GM21360 (cell line): ENCODE results near the gene ERFL.

Experiments used
- ATAC-seq: cut with Tn5 transposase; IDR thresholded peaks from one replicate; pipeline ENCODE4 v1.9.1; 2021; ENCODE audit warnings: mild to moderate bottlenecking, moderate library complexity; ENCODE audit not compliant: unreplicated experiment

The ERFL gene

DNA sequence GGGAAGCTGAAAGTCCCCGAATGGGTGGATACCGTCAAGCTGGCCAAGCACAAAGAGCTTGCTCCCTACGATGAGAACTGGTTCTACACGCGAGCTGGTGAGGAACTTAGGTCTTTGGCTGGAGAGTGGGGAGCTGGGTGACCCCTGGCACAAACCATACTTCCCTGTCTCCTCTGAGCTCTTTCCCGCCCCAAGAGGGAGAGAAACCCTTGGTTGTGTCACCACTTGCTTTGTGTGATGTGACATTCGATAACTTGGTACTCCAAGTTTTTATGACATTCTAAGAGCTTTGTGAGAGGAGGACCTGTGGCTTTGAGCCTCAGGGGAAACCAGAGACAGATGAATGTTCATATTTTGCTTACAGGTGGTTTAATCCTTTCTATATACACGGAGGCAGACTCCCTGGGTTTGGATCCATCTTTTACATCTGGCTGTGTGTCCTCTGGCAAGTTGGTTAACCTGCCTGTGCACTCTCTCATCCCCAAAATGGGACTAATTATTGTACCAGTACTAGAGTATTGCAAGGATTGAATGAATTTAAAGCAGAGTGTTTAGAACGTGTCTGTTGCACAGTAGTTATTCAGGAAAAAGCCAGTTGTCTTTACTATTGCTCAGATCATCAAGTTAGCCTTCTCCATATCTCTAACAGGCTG is 67.0 kb downstream of the ERFL start:
- ATAC-seq = no peak

DNA sequence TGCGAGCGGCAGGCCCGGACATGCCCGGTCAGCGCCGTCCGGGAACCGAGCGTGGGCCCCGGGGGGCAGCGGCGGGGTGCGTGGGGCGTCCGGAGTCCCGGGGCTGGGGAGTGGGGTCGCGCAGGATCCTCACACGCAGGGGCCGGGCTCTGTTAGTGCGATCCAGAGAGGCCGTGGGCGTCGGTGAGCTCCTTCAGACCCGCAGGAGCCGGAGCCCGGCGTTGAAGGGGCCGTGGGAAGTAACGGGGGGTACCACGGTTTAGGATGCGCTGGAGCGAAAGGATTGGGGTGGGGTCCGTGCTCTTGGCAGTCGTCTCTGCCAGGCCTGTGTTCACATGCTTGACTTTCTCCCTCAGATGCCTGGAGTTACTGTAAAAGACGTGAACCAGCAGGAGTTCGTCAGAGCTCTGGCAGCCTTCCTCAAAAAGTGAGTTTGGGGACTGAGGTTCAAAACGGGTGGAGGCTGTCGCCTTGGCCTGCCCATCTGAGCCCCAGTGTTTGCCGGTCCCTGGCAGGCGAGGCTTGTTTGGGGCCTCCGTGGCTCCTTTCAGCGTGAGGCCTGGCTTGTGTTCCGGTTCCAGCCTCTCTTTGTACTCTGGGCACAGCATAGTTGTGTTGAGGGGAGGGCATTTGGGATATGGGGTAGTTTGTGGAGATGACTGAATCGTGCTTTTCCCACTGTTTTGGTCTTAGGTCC is 67.7 kb downstream of the ERFL start:
- no peak for ATAC-seq

DNA sequence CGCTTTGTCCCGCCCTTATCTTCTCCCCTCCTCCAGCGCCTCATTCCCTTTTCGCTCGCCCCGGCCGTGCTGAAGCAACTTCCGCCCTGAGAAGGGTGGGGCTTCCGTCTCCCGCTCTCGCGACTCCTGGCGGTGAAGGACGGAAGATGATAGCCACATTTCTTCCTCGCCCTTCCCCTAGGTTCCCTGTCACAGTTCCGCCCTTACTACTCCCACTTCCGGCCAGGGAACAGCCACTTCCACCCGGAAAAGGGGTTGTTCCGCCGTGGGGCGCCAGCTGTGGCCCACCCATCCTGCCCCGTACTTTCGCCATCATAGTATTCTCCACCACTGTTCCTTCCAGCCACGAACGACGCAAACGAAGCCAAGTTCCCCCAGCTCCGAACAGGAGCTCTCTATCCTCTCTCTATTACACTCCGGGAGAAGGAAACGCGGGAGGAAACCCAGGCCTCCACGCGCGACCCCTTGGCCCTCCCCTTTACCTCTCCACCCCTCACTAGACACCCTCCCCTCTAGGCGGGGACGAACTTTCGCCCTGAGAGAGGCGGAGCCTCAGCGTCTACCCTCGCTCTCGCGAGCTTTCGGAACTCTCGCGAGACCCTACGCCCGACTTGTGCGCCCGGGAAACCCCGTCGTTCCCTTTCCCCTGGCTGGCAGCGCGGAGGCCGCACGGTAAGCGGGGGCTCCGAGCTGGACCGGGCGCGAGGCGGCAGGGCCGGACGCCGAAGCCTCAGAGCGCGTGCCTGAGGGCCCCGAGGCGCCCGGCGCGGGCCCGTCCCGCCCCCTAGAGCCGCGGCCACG is 68.4 kb downstream of the ERFL start, which contains the start of gene RPS19:
TSS of gene RPS19 (plus strand) at position 638 of the 801 bp plus-strand sequence. CDS start 520 bp downstream, outside the sequence.
- peak; percentile 68 for ATAC-seq

DNA sequence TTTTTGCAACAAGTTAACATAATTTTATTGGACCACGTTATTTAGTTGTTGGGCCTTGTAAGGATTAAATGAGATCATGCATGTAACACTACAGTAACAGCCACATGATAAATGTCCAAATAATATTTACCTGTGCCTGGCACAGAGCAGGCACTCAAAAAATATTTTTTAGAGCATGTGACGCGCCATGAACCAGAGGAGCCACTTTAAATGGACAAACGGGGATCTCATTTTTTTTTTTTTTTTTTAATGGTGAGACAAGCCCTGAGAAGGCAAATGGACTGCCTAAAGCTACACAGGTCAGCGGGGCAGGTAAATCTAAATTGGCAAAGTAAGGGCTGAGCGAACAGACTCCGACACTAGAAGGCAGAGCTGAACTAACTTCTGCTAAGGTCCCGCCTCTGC is 69.0 kb downstream of the ERFL start:
- ATAC-seq = no peak
